Measurements from ENCODE around the gene NAV2.

DNA sequence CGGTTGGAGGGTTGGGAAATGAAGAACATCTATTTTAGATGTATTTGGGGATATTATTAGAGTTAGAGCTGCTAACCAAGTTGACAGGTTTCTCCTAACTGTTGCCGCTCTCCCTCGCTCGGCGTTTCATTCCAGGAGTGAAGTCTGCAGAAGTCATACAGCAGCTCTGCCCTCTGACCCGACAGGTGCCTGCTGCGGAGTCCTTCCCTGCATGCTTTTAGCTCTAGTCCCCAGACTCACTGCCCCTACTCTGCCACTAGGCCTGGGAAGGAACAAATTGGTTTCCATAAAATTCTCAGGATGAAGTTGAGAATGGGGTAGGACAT lies 322.7 kb downstream of the NAV2 start:
- TF ChIP-seq, protein P1, sequence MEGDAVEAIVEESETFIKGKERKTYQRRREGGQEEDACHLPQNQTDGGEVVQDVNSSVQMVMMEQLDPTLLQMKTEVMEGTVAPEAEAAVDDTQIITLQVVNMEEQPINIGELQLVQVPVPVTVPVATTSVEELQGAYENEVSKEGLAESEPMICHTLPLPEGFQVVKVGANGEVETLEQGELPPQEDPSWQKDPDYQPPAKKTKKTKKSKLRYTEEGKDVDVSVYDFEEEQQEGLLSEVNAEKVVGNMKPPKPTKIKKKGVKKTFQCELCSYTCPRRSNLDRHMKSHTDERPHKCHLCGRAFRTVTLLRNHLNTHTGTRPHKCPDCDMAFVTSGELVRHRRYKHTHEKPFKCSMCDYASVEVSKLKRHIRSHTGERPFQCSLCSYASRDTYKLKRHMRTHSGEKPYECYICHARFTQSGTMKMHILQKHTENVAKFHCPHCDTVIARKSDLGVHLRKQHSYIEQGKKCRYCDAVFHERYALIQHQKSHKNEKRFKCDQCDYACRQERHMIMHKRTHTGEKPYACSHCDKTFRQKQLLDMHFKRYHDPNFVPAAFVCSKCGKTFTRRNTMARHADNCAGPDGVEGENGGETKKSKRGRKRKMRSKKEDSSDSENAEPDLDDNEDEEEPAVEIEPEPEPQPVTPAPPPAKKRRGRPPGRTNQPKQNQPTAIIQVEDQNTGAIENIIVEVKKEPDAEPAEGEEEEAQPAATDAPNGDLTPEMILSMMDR (IDR thresholded peaks at IDR 0.05): no peak
- no peak for TF ChIP-seq POLR2AphosphoS5 (IDR thresholded peaks at IDR 0.05; ENCODE audit: low read depth, low read length)
- TF ChIP-seq, protein P2, sequence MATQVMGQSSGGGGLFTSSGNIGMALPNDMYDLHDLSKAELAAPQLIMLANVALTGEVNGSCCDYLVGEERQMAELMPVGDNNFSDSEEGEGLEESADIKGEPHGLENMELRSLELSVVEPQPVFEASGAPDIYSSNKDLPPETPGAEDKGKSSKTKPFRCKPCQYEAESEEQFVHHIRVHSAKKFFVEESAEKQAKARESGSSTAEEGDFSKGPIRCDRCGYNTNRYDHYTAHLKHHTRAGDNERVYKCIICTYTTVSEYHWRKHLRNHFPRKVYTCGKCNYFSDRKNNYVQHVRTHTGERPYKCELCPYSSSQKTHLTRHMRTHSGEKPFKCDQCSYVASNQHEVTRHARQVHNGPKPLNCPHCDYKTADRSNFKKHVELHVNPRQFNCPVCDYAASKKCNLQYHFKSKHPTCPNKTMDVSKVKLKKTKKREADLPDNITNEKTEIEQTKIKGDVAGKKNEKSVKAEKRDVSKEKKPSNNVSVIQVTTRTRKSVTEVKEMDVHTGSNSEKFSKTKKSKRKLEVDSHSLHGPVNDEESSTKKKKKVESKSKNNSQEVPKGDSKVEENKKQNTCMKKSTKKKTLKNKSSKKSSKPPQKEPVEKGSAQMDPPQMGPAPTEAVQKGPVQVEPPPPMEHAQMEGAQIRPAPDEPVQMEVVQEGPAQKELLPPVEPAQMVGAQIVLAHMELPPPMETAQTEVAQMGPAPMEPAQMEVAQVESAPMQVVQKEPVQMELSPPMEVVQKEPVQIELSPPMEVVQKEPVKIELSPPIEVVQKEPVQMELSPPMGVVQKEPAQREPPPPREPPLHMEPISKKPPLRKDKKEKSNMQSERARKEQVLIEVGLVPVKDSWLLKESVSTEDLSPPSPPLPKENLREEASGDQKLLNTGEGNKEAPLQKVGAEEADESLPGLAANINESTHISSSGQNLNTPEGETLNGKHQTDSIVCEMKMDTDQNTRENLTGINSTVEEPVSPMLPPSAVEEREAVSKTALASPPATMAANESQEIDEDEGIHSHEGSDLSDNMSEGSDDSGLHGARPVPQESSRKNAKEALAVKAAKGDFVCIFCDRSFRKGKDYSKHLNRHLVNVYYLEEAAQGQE (IDR thresholded peaks at IDR 0.05; ENCODE audit: insufficient read depth in 1 of 2, low read depth in 2 of 2, low read length in 1 of 2): no peak
